SK-N-SH treated with all-trans-retinoic acid at 6 μM for 48 hours (cell line): ENCODE results near the gene CDC42SE2.

Experiments
- ARNTL ChIP-seq: fragments of 450-650 bp; formaldehyde crosslinking; IDR thresholded peaks from 2 replicates; pipeline ENCODE4 v1.5.0; 2020; ENCODE audit warnings: low read depth, mild to moderate bottlenecking, moderate library complexity, borderline replicate concordance
- BACH2 ChIP-seq: fragments of 250-450 bp; sonication (Bioruptor Pico); IDR thresholded peaks from 2 replicates; pipeline ENCODE4 v1.9.0; 2021; ENCODE audit warnings: mild to moderate bottlenecking, borderline replicate concordance
- GLIS3 ChIP-seq: fragments of 250-450 bp; sonication (Bioruptor Pico); IDR thresholded peaks from 2 replicates; pipeline ENCODE4 v1.5.0; 2020; ENCODE audit warnings: mild to moderate bottlenecking, moderate library complexity
- ISL1 ChIP-seq: fragments of 250-450 bp; sonication (Bioruptor Pico); IDR thresholded peaks from 2 replicates; pipeline ENCODE4 v2.1.2; 2022; ENCODE audit warnings: mild to moderate bottlenecking, moderate library complexity
- OSR1 ChIP-seq: fragments of 250-450 bp; sonication (Bioruptor Pico); IDR thresholded peaks from 2 replicates; pipeline ENCODE4 v1.8.0; 2022; ENCODE audit warnings: moderate library complexity, mild to moderate bottlenecking, inconsistent platforms
- RARB ChIP-seq: fragments of 250-450 bp; sonication (Bioruptor Pico); IDR thresholded peaks from 2 replicates; pipeline ENCODE4 v1.8.0; 2021; ENCODE audit warnings: mild to moderate bottlenecking, moderate library complexity
- SNAI2 ChIP-seq: fragments of 250-450 bp; sonication (Bioruptor Pico); IDR thresholded peaks from 2 replicates; pipeline ENCODE4 v1.5.0; 2020; ENCODE audit warnings: mild to moderate bottlenecking, moderate library complexity
- ZFP3 ChIP-seq: fragments of 250-450 bp; sonication (Bioruptor Pico); IDR thresholded peaks from 2 replicates; pipeline ENCODE4 v1.5.0; 2020; ENCODE audit warnings: mild to moderate bottlenecking, moderate library complexity
- ZFP30 ChIP-seq: fragments of 450-650 bp; formaldehyde crosslinking; IDR thresholded peaks from 2 replicates; pipeline ENCODE4 v1.5.0; 2022; ENCODE audit warnings: mild to moderate bottlenecking, moderate library complexity
- TF ChIP-seq, protein P1 (sequence below): fragments of 250-450 bp; sonication (Bioruptor Pico); IDR thresholded peaks from 2 replicates; pipeline ENCODE4 v1.5.1; 2021; ENCODE audit warnings: mild to moderate bottlenecking, moderate library complexity
- TF ChIP-seq, protein P2 (sequence below): fragments of 250-450 bp; sonication (Bioruptor Pico); IDR thresholded peaks from 2 replicates; pipeline ENCODE4 v1.5.1; 2020; ENCODE audit warnings: low read depth, mild to moderate bottlenecking, moderate library complexity
- TF ChIP-seq, protein P3 (sequence below): fragments of 250-450 bp; sonication (Bioruptor Pico); IDR thresholded peaks from 2 replicates; pipeline ENCODE4 v1.8.0; 2020; ENCODE audit warnings: mild to moderate bottlenecking, moderate library complexity, borderline replicate concordance

DNA sequence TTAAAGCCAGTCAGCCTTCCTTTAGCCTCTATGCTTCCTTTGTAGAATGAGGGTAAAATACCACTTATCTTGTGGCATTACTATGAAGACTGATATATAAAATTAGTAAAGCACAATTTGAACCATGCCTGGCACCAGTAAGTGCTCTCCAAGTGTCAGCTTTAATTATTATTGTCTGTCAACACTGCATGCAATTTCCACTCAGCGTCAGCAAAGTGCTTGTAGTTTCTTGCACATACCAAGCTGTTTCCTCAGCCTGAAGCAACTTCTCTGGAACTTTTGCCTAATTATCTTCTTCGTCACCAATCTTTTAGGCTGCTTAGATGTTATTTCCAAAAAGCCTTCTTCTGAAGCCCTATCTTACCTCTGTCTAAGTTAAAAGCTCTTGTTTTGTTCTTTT lies 177.3 kb downstream of the CDC42SE2 start:
- TF ChIP-seq OSR1 (no peak), ISL1 (CRISPR knock-in tag) (no peak), ZFP3 (CRISPR knock-in tag) (no peak), RARB (CRISPR knock-in tag) (no peak), SNAI2 (CRISPR knock-in tag) (no peak), BACH2 (CRISPR knock-in tag) (no peak), ARNTL (CRISPR knock-in tag) (no peak), ZFP30 (CRISPR knock-in tag) (no peak), GLIS3 (CRISPR knock-in tag) (no peak)
- TF ChIP-seq, protein P1, sequence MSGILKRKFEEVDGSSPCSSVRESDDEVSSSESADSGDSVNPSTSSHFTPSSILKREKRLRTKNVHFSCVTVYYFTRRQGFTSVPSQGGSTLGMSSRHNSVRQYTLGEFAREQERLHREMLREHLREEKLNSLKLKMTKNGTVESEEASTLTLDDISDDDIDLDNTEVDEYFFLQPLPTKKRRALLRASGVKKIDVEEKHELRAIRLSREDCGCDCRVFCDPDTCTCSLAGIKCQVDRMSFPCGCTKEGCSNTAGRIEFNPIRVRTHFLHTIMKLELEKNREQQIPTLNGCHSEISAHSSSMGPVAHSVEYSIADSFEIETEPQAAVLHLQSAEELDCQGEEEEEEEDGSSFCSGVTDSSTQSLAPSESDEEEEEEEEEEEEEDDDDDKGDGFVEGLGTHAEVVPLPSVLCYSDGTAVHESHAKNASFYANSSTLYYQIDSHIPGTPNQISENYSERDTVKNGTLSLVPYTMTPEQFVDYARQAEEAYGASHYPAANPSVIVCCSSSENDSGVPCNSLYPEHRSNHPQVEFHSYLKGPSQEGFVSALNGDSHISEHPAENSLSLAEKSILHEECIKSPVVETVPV (CRISPR knock-in tag): no peak
- TF ChIP-seq, protein P2, sequence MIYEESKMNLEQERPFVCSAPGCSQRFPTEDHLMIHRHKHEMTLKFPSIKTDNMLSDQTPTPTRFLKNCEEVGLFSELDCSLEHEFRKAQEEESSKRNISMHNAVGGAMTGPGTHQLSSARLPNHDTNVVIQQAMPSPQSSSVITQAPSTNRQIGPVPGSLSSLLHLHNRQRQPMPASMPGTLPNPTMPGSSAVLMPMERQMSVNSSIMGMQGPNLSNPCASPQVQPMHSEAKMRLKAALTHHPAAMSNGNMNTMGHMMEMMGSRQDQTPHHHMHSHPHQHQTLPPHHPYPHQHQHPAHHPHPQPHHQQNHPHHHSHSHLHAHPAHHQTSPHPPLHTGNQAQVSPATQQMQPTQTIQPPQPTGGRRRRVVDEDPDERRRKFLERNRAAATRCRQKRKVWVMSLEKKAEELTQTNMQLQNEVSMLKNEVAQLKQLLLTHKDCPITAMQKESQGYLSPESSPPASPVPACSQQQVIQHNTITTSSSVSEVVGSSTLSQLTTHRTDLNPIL: no peak
- TF ChIP-seq, protein P3, sequence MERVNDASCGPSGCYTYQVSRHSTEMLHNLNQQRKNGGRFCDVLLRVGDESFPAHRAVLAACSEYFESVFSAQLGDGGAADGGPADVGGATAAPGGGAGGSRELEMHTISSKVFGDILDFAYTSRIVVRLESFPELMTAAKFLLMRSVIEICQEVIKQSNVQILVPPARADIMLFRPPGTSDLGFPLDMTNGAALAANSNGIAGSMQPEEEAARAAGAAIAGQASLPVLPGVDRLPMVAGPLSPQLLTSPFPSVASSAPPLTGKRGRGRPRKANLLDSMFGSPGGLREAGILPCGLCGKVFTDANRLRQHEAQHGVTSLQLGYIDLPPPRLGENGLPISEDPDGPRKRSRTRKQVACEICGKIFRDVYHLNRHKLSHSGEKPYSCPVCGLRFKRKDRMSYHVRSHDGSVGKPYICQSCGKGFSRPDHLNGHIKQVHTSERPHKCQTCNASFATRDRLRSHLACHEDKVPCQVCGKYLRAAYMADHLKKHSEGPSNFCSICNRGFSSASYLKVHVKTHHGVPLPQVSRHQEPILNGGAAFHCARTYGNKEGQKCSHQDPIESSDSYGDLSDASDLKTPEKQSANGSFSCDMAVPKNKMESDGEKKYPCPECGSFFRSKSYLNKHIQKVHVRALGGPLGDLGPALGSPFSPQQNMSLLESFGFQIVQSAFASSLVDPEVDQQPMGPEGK: no peak
